Cardiac fibroblast (primary cell): ENCODE data around the gene RAB21.

Experiments
- DNase-seq, 2 donors: peaks; one replicate each; pipeline versions ENCODE4 v3.0.0 to v3.0.0-alpha.2; 2010; ENCODE audit warnings: low read depth in 2 of 2
- H3K4me3 ChIP-seq, 2 donors: replicated peaks in 1 of 2; 1 replicate in 1 of 2; 2 replicates in 1 of 2; pipeline ENCODE4 v1.5.1; 2011; ENCODE audit warnings: low read depth in 2 of 2, low read length in 2 of 2, mild to moderate bottlenecking in 2 of 2, moderate library complexity in 1 of 2
- TF ChIP-seq, protein P1 (sequence below): IDR thresholded peaks from one replicate; pipeline ENCODE4 v1.5.1; 2011; ENCODE audit warnings: low read depth, mild to moderate bottlenecking, low read length, inconsistent platforms

RAB21 gene

DNA sequence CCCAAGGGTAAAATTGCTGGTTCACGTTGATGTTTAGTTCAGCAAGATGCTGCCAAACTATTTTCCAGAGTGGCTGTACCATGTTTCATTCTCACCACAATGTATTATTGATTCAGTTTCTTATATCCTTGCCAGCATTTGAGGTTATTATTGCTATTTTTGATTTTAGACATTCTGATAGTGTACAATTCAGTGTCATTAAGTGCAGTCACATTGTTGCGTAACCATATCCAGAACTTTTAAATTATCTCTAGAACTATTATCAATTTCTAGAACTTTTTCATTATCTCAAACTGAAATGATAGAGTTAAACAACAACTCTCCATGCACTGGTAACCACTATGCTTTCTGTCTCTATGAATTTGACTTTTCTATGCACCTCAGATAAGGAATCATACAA, 74.2 kb downstream of the RAB21 start:
- no peak overlapping the region for H3K4me3 ChIP-seq
- TF ChIP-seq, protein P1, sequence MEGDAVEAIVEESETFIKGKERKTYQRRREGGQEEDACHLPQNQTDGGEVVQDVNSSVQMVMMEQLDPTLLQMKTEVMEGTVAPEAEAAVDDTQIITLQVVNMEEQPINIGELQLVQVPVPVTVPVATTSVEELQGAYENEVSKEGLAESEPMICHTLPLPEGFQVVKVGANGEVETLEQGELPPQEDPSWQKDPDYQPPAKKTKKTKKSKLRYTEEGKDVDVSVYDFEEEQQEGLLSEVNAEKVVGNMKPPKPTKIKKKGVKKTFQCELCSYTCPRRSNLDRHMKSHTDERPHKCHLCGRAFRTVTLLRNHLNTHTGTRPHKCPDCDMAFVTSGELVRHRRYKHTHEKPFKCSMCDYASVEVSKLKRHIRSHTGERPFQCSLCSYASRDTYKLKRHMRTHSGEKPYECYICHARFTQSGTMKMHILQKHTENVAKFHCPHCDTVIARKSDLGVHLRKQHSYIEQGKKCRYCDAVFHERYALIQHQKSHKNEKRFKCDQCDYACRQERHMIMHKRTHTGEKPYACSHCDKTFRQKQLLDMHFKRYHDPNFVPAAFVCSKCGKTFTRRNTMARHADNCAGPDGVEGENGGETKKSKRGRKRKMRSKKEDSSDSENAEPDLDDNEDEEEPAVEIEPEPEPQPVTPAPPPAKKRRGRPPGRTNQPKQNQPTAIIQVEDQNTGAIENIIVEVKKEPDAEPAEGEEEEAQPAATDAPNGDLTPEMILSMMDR = no peak
- DNase-seq = no peak

DNA sequence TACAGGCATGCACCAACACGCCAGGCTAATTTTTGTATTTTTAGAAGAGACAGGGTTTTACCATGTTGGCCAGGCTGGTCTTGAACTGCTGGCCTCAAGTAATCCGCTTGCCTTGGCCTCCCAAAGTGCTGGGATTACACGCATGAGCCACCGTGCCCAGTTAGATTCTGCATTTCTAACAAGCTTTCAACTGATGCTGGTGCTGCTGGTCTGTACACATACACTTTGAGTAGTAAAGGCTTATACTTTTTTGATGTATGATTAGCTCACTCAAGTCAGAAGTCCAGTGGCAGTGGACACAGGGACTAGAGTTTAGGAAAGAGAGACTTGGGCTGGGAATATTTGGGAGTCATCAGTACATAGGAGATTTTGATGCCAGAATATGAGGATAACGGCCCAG, 82.7 kb downstream of the RAB21 start:
- no peak for DNase-seq
- no peak overlapping the region for H3K4me3 ChIP-seq
- TF ChIP-seq, protein P1 = no peak

DNA sequence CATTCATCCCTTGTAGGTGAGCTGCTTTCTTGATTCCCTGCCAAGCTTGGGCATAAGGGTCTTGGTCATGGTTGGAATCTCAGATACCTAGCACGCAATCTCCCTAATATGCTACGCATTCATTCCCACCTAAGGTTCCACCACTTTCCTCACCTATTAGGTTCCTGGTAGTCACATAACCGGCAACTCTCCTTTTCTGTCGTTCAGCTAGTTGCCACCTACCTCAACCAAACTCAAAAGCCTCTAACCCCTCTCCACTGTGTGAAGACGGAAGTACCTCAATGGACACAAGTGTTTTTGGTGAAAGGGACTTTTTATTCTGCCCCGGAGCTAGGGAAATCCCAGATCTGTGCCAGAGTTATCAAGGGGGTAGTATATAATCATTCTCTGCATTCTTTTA, 83.6 kb downstream of the RAB21 start:
- TF ChIP-seq, protein P1 = no peak
- DNase-seq = no peak
- no peak overlapping the region for H3K4me3 ChIP-seq

DNA sequence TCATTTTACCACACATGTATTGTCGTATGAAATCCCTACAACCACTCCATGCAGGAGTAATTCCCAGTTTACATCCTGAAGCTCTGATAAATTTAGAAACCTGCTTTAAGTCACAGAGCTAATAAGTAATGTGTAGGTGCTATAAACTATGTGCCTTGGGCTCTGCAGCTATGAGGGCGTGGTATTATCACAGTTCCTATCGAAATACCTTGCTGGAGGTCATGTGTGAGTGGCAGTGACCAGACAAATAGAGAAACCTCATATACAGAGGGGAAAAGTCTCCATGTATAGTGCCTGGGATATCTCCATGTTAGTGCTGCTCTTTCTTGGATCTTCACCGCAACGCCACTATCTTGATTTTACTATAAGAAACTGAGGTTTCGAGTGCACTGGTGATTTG, 84.0 kb downstream of the RAB21 start:
- no peak for DNase-seq
- peak overlapping the region in 1 of 2 donors; percentile 76 for H3K4me3 ChIP-seq
- TF ChIP-seq, protein P1 = no peak

DNA sequence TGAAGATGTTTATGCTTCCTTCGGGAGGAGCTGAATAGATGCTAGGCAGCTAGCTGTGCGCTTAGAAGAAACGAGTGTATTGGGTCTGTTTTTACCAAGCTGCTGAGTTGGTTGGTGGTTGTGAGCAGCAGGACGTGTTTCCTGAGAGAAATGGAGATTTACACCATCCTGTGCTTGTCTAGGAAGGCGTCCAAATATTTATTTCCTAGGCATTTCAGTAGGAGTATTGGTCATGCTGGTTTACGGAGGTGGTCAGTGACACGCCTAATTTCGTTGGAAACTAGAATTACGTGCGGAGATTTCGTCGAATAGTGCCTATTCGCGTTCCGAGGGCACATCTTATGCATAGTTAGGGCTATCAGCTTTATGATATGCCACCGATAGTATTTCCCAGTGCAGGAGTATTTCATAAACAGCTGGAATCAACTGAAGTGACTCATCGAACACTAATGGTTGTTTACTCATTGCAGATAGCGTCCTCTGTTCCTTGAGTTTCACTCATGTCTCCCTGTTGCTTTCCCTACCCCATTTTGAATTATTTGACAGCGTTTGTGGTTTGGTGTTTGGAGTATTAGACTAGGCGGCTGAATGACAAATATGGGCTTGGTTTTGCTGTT, 85.7 kb downstream of the RAB21 start:
- H3K4me3 ChIP-seq = peak overlapping the region; percentile 76 to 80
- DNase-seq = peak; percentile 71 to 86
- TF ChIP-seq, protein P1 = no peak

DNA sequence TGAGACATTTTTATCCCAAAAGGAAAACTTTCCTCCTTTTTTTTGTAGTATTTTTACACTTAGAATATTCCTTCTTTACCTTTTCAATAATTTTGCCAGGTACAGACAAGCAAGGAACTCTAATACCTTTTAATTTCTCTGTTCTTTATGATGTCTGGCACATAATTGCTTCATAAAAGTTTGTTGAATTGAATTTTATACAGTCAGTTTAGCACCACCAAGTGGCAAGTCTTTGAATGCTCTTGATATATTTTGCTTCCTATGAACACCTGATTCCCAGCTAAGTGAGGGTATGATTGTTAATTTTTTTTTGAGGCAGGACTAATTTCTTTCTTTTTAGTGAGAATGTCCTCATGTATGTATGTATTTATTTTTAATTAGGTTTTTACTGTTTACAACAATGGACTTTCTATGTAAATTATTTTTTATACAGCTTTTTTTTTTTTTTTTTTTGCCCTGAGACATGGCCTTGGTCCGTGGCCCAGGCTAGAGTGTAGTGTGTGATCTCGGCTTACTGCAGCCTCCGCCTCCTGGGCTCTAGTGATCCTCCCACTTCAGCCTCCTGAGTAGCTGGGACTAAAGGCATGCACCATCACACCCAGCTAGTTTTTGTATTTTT, 91.8 kb downstream of the RAB21 start:
- DNase-seq = peak; percentile 58 to 63
- TF ChIP-seq, protein P1 = peak; percentile 48
- H3K4me3 ChIP-seq = no peak overlapping the region
